NCI-H2171 (cell line): ENCODE measurements around the gene HOXA11.

ENCODE experiments used
- DNase-seq: peaks from one replicate; lab custom pipeline; 2025; lab: John Stamatoyannopoulos, UW

Gene HOXA11

DNA sequence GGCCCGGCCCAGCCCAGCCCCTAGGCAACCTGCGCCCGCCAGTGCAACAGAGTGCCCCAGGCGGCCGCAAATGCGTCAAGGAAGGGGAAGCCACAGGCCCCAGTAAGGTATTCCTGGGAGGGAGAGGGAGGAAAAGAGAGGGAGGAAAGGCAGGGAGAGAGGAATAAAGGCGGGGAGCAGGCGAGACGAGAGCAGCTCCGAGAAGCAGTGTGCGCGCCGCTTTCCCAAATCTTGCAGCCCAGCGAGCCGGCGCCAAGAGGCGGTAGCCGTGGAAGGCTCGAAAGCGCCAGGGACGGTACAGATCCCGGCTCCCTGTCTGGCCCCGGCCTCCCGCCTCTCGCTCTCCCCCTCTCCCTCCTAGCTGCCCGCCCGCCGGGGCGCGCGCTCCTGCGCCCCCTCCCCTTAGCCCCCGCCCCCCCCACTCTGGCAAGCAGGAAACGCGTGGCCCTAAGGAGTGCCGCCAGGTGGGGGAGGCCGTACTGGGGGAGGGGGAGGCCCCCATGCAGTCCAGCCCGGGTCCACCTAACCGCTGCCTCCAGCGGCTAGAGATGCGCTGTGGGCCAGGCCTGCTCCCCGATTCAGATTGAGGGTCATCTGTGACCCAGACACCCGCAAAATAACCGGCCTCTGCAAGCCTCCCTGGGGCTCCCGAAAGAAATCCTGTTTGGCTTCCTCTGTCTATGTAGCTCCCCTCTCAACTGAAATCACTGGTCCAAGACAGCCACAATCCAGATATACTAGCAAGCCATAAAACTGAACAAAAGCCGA, 15.2 kb downstream of the HOXA11 start:
- DNase-seq = peak; percentile 10

DNA sequence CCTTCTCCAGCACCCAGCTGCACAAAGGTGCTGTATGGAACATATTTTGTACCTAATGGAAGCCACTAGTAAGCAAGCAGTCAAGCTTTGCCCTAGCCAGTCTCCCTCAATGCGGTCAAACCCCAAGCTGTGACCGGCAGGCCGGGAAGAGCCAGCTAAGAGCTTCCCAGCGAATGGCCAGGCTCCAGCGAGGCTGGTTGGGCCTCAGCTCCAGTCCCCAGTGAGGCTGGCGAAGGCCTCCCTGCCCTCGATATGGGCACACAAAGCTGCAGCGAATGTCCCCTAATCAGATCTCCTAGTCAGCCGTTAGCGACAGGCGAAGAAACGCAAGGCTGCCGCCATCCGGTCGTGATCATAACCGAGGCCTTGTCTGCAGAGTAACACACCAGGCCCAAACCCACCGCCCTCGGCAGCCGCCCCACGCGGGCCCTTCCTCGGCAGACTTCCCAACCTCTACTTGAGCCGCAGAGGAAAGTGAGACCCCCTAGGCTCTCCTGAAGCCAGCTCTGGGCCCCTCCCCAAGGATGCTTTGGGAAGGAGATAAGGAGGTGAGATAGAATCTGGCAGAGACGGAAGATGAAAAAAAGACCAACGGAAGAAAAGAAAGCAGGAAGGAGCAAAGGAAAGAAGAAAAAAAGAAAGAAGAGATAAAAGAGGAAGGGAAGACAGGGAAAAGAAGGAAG, 16.6 kb downstream of the HOXA11 start:
- DNase-seq = peak; percentile 51

DNA sequence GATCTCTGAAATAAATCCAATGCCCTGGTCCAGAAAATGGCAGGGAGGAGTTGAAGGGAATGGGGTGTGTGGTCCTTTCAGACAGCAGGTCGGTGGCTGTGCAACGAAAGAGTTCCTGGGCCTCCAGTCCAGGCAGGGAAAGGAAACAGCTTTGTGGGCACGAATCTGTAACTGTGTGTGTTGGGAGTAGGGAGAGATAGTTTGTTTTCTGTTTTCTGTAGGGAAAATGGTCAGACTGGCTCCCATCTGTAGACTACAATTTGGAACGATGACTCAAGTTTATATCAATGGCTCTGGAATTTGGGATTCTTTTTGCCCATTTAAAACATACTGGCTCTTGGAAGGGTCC, 17.1 kb downstream of the HOXA11 start:
- DNase-seq = no peak

DNA sequence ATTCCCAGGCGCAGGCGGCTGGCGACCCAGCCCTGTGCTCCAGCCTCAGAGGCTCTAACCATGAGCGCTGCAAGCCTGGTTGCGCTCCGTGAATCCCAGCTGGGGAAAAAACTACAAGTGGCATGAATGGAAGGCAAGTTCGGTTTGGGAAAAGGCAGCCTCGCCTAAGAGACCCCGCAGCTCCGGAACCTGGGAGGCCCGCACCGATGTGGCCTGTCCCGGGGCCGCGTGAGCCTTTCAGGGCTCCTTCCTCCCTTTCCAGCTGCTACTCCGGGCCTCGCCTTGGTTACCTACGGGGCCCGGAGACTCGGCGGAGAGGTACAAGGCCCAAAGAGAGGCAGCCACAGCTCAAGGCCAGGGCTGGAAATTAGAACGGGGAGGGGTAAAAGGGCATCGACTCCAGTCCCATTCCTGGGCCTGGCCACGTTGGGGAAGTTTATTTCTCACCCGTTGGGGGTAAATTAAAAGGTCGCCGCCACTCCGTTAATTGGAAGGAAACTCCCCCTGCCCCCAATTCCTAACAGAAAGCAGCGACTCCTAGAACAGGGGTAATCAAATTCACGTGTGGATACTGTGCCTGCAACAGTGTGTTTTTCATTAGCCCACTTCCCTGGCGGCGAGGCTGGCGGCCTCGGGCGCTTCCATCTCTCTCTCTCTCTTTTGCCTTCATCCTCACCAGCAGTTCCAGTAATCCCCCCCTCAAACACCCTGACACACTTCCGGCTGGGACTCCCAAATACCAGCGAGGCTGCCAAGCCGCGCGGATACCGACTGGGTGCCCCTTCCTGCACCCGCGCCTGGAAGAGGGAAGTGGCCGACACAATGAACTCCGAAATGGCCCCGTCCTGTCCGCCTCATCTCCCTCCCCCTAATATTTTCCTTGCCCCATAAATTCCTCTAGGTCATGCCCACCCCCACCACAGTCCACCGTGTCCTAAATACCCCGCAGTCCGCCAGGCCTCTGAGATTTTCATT, 18.2 kb downstream of the HOXA11 start:
- no peak for DNase-seq

DNA sequence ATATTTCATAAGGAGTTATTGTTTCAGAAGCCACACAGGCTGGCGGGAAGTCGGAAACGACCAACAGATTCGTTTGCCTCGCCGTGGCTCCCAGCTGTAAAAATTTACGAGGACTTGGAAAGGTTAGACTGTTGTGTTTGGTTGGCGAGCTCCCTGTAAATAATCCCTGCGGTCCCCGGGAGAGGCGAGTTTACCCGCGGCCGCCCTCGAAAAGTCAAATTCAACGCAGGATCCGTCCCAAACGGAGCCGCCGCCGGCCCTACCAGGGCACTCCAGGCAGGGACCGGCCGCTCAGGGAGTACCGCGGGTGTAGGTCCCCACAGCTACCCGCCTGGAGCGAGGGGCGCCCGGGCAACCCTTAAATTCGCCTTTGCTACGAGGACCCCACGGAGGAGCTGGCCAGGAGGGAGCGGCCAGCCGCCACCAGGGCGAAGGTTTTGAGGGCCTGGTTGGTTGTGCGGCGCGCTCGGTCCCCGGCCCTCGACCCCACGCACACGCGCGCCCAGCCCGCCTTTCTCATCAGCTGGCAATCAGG, 19.0 kb downstream of the HOXA11 start:
- DNase-seq = no peak

DNA sequence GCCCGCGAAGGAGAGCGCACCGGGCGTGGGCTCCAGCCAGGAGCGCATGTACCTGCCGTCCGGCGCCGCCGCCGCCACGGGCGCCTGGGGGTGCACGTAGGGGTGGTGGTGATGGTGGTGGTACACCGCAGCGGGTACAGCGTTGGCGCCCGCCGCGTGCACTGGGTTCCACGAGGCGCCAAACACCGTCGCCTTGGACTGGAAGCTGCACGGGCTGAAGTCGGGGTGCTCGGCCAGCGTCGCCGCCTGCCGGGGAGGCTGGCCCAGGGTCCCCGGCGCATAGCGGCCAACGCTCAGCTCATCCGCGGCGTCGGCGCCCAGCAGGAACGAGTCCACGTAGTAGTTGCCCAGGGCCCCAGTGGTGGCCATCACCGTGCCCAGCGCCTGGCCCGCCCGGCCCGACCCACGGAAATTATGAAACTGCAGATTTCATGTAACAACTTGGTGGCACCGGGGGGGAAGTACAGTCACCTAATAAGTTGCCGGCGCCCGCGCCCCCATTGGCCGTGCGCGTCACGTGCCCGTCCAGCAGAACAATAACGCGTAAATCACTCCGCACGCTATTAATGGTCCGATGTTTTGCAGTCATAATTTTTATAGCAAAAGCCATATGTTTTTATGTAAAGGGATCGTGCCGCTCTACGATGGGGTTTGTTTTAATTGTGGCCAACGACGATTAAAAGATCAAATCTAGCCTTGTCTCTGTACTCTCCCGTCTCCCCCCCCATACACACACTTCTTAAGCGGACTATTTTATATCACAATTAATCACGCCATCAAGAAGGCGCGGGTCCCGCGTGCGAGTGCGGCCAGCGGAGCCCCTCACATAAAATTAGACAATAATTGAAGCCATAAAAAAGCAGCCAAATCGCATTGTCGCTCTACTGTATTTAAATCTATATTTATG, 19.7 kb downstream of the HOXA11 start, which contains the start of gene HOXA9:
HOXA9 (minus strand) TSS at position 449 of the 907 bp plus-strand sequence; CDS start at position 369, 80 bp downstream.
- DNase-seq = no peak

DNA sequence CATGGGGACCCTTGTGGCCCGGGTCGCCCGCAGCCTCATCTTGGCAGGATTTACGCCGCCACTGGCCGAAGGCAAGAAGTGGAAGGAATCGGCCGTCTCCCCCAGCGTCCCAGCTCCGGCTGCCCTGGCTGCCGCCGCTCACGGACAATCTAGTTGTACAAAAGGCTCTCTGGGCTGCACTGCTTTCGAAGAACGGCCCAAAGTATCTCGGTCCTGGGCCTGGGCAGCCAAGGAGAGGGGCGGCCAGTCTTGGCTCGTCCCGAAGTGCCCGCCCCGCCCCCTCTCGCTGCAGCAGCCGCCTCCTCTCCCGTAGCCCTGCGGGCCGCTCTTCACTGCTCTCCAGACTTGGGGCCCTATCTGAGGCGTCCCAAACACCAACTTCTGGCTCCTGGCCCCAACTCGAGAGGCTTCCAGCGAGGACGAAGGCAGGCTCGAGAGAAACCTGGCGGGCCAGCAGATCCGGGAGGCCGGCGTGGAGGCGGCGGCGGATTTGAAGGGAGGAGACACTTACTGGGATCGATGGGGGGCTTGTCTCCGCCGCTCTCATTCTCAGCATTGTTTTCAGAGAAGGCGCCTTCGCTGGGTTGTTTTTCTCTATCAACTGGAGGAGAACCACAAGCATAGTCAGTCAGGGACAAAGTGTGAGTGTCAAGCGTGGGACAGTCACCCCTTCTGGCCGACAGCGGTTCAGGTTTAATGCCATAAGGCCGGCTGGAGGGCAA, 20.5 kb downstream of the HOXA11 start:
- DNase-seq = no peak

DNA sequence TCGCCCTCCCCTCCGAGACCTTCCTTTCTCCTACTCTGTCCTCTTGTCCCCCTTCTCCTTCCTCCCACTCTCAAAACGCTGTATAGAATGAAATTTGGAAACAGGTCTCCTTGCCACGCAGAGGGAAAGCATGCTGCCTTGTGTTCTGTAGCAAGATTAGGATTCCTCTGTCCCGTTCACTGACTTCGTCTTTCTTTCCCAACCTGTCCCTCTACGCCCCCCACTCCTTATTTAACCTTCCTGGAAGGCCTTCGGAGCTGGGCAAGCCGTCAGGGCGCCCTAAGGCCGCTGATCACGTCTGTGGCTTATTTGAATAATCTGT, 21.0 kb downstream of the HOXA11 start:
- DNase-seq = no peak

DNA sequence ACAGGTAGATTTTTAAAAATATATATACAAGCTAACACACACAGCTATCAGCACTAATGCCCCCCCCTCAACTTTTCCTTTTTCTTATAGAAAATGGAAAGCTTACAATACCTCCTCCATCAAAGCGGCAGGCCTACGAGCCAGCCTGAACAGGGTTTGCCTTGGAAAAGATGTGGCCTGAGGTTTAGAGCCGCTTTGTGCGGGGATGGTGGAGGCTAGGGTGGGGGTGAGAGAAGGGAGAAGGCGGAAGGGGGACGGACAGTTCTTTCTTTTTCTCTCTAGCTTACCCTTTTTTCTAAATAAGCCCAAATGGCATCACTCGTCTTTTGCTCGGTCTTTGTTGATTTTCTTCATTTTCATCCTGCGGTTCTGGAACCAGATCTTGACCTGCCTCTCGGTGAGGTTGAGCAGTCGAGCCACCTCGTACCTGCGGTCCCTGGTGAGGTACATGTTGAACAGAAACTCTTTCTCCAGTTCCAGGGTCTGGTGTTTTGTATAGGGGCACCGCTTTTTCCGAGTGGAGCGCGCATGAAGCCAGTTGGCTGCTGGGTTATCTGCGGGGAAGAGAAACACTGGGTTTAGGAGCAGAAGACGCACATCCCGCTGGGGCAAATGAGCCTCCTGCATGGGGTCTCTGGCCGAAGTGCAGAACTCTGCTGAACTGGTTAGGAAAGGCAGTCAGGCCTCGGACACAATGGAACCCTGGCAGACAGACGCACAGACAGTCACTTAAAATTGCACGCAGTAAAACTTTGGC, 21.6 kb downstream of the HOXA11 start:
- DNase-seq = no peak

DNA sequence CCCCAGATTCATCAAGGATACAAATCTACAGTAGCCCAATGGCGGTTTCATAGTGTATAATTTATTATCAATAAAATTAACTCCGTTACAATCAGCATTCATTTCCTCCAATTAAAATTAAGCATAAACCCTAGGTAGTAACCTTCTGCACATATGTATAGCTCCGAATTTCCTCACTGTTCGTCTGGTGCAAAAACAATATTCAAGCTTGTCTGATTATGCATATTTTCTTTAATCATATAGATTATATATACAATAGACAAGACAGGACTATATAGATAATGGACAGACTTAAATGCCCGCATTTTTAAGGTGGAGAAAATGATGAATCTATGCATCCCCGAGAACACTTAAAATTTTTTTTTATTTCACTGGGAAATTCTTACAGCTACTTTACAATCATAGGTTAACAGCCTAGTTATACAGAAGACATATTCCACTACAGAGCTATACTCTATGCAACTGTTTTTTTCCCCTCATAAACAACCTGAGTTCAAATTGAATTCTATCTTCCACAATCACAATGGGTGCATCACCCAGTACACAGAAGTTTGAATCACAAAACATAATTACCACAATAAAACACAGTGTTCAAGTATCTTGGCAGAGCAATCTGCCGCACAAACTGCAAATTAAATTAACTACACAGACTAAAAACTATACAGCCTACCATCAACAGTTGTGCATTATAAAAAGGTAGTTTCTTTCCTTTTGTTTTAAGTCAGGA, 22.3 kb downstream of the HOXA11 start:
- DNase-seq = no peak

DNA sequence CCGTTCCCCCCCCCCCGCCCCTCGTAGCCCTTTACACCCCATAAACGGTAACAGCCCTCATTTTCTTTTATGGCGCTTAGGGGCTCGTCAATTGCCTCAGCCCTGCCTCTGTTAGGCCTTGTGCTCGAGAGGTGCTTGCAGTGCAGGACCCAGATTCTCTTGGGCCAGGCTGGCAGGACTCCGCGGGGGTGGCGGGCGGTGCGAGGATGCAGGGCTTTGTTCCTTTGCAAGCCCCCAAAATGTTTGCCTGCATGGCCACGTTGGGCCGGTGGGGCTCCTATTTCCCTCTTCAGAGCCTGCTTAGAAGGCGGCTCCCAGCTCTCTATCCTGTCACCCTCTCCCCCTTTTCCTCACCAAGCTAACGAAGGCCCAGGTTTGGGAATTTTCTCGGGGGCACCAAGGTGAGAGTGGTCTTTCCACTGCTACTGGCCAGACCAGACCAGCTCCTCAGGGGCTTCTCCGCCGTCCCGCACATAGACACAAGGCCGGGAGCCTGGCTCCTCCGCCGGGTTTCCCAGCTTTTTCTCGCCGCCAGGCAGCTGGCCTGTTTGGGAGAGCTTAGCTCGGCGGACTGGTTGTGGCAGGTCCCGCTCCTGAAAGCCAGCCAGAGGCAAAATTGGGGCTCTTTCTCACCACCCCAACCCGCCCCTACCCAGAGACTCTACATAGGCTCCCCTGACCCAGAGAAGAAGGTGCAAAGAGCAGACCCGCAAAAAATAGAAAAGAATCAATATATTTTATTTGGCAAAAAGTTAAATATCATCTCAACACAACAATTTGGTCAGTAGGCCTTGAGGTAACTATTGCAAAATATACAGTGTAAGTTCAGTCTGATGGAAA, 23.1 kb downstream of the HOXA11 start:
- DNase-seq = no peak

DNA sequence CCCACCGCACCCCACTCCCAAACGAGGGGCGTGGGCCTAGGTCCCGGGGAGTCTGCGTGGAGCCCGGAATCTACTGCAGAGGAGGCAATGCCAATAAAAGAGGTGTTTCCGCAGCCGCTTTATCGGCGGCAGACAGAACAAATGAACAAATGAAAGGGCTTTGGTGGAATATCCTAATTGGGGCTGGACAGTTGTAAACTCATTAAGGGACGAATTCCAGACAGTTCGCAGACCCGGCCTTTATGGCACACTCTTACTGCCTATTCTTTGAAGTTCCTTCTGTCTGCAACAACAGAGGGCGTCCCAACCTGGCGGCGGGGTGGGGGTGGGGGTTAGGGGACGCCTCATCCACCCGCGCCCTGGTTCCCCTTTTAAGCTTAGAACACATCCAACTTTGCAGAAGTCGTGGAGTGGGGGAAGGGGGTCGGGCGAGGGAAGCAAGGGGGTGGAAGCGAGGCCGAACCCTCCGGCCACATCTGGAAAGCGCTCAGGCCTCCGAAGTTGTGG, 23.8 kb downstream of the HOXA11 start:
- no peak for DNase-seq

DNA sequence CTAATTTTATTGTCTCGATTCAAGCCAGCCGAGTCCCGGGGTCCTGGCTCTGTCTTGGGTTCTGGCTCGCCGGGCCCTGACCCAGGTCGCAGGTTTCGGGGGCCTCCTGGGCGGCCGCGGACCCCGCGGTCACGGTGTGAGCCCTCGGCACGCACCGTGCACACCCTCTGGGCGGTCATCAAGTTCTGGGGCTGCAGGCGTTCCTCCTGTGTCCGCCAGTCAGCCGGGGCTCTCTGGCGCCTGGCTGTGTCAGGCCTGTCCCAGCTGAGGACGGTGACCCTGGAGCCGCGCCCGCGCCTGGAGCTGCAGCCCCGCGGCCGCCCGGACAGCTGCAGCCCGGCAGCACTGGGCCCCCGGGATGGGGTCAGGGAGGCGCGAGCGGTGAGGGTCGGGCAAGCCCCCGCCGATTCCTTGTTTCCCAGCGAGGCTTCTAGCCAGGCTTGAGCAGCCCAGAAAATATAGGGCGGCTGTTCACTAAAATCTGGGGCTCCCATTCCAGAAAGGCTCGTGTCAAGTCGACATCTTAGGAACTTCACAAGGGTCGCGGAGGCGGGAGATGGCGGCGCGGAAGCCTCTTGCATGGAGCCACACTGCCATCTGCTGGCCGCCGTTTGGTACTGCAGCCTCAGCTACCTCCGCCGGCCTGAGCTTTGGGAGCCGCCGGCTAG, 24.4 kb downstream of the HOXA11 start:
- peak; percentile 82 for DNase-seq

DNA sequence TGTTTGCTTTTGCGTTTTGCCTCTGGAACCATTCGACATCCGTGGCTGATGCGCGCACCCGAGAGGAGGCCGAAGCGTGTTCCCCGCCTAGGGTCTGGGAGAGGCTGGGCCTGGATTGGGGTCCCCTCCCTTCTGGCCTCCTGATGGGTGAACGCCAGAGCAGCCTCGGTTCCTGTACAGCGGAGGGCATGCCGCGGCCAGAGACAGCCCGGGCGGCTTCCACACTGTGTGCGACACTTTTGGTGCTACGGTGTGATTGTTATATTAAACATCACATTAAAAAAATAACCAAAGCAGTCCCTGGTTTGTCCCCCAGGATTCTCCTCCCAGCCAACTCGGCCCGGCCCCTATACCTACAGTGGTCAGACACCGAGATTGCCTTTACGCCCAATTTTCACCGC, 24.9 kb downstream of the HOXA11 start:
- DNase-seq = no peak

DNA sequence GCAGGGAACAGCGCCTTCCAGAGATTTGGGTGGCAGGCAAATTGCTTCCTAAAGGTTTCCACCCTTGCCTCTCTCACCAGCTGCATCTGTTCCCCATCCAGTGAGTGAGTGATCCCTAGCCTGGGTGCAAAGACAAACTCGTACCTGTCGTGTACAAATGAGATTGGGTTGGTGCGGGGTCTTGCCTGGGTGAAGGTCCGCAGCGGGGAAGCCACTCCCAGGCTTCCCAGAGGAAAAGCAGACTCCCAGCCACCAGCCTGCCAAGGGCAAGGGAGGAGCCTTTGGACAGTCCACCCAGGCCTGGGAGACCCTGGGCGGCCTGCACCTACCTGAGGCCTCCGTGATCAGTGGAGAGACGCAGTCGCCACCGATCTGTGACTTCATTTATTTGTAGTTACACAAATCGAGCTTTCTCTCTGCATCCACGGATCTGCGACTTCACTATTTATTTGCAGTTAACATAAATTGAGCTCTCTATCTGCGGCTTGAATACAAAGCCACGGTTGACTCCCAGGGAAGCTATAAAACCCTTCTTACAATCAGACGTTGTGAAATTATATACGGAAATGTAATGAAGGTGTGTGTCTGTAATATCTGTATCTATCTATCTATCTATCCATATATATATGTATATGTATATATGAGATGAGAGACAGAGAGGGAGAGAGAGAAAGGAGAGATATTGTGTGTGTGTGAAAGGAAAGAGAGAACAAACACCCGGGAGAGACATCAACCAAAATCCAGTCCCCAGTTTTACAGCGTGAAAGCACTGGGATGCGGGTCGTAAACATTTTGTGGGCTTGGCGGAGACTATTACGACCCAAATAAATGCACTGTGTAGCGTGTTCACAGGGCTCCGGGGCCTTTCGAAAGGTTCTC, 25.5 kb downstream of the HOXA11 start:
- DNase-seq = no peak
